ENCODE data around the gene CYTH2. TPM values are rescaled to one million over a fixed set of nuclear protein-coding genes. Genes with fewer than 3 reads are reported as not detected.

The CYTH2 gene
- total RNA-seq, 1 experiment from 2014 or later: 72.6 TPM

DNA sequence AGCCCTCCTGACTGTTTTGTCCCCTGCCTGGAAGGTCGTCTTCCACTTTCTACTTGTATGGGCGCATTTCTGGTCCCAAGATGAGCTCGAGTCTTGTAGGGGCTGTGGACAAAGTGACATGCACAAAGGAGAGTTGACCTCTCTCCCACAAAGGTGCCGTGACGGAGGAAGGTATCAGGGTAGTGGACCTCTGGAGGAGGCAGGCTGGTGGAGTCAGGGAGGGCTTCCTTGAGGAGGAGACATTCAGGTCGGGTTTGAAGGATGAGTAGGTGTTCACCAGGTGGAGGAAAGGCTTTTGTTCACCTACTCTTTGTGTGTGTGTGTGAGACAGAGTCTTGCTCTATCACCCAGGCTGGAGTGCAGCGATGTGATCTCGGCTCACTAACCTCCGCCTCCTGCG is 1.7 kb downstream of the CYTH2 start:
- Mint-ChIP-seq H3K4me3 (peak overlapping the region; percentile 82), H3K36me3 (peaks cover 48% of the 10 kb centered on the region), H3K9me3 (no peaks in the 10 kb centered on the region), H3K4me1 (peaks cover 8% of the 10 kb centered on the region), H3K27me3 (ENCODE audit: low read depth) (peaks cover 6% of the 10 kb centered on the region), H3K27ac (peak overlapping the region; percentile 74; the same call in 1 of the 2 replicates)
- ChIA-PET CTCF (interaction anchor here (1.1 to 1.9 kb wide), 5 partner anchors 19 to 120 kb away, joined by 3 to 9 read pairs (median 8); partner anchors contain the start of gene KDELR1), POLR2A (interaction anchor here (1.0 to 1.5 kb wide), 2 partner anchors 31 to 72 kb away, joined by 3 to 4 read pairs; no protein-coding TSS in a partner anchor)
- ATAC-seq (no peak), DNase-seq (ENCODE audit: low spot score) (no peak)
- TF ChIP-seq TEAD1 (CRISPR knock-in tag; IDR thresholded peaks at IDR 0.05) (no peak), NR2C2 (CRISPR knock-in tag; IDR thresholded peaks at IDR 0.05) (no peak)

DNA sequence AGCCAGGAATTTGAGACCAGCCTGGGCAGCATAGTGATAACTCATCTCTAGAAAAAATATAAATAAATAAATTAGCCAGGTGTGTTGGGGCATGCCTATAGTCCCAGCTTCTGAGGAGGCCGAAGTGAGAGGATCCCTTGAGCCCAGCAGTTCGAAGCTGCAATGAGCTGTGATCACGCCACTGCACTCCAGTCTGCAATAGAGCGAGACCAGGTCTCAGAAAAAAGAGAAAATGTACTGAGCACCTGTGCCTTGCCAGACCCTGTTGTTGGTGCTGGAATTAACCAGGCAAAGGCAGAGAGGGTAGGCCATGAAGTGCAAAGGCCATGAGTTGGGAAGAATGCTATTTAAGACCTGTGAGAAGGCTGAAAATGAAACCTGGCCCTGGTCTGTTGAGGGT is 2.7 kb downstream of the CYTH2 start:
- H3K27me3 Mint-ChIP-seq (ENCODE audit: low read depth): no peaks in the 10 kb centered on the region
- no peak for DNase-seq (ENCODE audit: low spot score)
- TF ChIP-seq TEAD1 (CRISPR knock-in tag; IDR thresholded peaks at IDR 0.05) (no peak), NR1H2 (CRISPR knock-in tag; IDR thresholded peaks at IDR 0.05) (no peak)
- peaks cover 8% of the 10 kb centered on the region for H3K4me1 Mint-ChIP-seq
- ChIA-PET POLR2A (no interaction called here), CTCF (no interaction called here)
- no peak overlapping the region for H3K4me3 Mint-ChIP-seq
- no peak for ATAC-seq
- H3K36me3 Mint-ChIP-seq: peaks cover 53% of the 10 kb centered on the region
- 0 out of 2 replicates have a peak overlapping the region, but pooled peaks have one; percentile 45 for H3K27ac Mint-ChIP-seq
- H3K9me3 Mint-ChIP-seq: no peaks in the 10 kb centered on the region

DNA sequence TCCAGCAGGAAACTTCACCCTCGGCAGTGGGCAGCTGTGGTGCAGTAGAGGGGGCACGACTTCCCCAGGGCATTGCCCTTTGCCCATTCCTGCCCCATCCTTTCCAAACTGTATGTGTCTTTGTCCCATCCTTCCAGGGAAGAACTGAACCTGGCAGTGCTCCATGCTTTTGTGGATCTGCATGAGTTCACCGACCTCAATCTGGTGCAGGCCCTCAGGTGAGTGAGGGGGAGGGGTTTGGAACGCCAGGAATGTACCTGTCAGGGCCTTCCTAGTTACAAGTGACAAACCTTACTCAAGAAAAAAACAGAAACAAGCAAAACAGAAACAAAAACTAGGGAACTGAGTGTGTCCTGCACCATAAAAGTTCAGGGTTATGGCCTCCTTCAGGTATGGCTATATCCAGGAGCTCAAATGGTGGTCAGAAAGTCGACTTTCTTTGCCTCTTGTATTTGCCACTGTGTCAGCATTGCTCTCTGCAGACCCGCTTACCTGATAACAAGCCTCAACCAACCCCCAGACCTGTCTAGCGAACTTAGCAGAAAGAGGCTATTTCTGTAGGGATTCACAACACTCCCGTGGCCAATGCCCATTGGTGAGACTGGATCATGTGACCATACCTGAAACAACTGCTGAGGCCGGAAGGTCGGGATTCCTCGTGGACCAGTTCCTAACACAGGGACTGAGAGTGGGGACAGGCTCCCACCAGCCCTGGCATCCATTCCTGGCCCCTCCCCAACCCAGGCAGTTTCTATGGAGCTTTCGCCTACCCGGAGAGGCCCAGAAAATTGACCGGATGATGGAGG is 4.2 kb downstream of the CYTH2 start:
- TF ChIP-seq, protein P1, sequence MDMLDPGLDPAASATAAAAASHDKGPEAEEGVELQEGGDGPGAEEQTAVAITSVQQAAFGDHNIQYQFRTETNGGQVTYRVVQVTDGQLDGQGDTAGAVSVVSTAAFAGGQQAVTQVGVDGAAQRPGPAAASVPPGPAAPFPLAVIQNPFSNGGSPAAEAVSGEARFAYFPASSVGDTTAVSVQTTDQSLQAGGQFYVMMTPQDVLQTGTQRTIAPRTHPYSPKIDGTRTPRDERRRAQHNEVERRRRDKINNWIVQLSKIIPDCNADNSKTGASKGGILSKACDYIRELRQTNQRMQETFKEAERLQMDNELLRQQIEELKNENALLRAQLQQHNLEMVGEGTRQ (CRISPR knock-in tag; IDR thresholded peaks at IDR 0.05): peak; percentile 54
- TF ChIP-seq GTF2I (CRISPR knock-in tag; conservative IDR thresholded peaks at IDR 0.05): no peak
- Mint-ChIP-seq H3K4me3 (no peak overlapping the region), H3K36me3 (peaks cover 53% of the 10 kb centered on the region), H3K9me3 (no peaks in the 10 kb centered on the region), H3K4me1 (peaks cover 1% of the 10 kb centered on the region; the same call in 1 of the 2 replicates), H3K27me3 (ENCODE audit: low read depth) (no peaks in the 10 kb centered on the region), H3K27ac (no peak overlapping the region)
- ATAC-seq (no peak), DNase-seq (ENCODE audit: low spot score) (no peak)
- ChIA-PET CTCF (no interaction called here), POLR2A (no interaction called here)

DNA sequence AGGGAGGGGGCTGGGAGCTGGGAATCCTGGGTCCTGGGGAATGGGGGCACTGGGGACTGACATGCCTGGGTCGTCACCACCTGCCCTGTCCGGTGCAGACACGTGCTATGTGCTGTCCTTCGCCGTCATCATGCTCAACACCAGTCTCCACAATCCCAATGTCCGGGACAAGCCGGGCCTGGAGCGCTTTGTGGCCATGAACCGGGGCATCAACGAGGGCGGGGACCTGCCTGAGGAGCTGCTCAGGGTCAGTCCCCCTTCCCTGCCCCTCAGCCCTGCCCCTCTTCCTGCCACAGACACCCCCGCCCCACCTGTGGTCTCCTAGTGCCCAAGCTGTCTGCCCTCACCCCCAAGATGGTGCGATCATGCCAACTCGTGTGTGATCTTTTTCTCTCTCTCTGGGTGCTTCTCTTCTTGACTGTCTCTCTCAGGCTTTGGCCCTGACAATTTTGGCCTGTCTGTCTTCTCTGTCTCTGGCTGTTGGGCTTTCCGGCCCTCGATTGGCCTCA is 5.0 kb downstream of the CYTH2 start:
- ATAC-seq (no peak), DNase-seq (ENCODE audit: low spot score) (no peak)
- Mint-ChIP-seq H3K9me3 (no peaks in the 10 kb centered on the region), H3K4me3 (no peak overlapping the region), H3K36me3 (peaks cover 53% of the 10 kb centered on the region), H3K27me3 (ENCODE audit: low read depth) (no peaks in the 10 kb centered on the region), H3K27ac (peak overlapping the region; percentile 90), H3K4me1 (no peaks in the 10 kb centered on the region; the same call in 1 of the 2 replicates)
- ChIA-PET CTCF (no interaction called here), POLR2A (no interaction called here)
- no peak for TF ChIP-seq TP53 (CRISPR knock-in tag; IDR thresholded peaks at IDR 0.05)
- TF ChIP-seq, protein P2, sequence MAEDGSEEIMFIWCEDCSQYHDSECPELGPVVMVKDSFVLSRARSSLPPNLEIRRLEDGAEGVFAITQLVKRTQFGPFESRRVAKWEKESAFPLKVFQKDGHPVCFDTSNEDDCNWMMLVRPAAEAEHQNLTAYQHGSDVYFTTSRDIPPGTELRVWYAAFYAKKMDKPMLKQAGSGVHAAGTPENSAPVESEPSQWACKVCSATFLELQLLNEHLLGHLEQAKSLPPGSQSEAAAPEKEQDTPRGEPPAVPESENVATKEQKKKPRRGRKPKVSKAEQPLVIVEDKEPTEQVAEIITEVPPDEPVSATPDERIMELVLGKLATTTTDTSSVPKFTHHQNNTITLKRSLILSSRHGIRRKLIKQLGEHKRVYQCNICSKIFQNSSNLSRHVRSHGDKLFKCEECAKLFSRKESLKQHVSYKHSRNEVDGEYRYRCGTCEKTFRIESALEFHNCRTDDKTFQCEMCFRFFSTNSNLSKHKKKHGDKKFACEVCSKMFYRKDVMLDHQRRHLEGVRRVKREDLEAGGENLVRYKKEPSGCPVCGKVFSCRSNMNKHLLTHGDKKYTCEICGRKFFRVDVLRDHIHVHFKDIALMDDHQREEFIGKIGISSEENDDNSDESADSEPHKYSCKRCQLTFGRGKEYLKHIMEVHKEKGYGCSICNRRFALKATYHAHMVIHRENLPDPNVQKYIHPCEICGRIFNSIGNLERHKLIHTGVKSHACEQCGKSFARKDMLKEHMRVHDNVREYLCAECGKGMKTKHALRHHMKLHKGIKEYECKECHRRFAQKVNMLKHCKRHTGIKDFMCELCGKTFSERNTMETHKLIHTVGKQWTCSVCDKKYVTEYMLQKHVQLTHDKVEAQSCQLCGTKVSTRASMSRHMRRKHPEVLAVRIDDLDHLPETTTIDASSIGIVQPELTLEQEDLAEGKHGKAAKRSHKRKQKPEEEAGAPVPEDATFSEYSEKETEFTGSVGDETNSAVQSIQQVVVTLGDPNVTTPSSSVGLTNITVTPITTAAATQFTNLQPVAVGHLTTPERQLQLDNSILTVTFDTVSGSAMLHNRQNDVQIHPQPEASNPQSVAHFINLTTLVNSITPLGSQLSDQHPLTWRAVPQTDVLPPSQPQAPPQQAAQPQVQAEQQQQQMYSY (CRISPR knock-in tag; IDR thresholded peaks at IDR 0.05): no peak
- TF ChIP-seq SMAD4 (CRISPR knock-in tag; IDR thresholded peaks at IDR 0.05): no peak
- no peak for TF ChIP-seq MYBL2 (CRISPR knock-in tag; IDR thresholded peaks at IDR 0.05)
- no peak for TF ChIP-seq TEAD1 (CRISPR knock-in tag; IDR thresholded peaks at IDR 0.05)
- no peak for TF ChIP-seq CREM (CRISPR knock-in tag; IDR thresholded peaks at IDR 0.05)
- TF ChIP-seq ELF4 (CRISPR knock-in tag; IDR thresholded peaks at IDR 0.05; ENCODE audit: low read depth): no peak
- TF ChIP-seq, protein P3, sequence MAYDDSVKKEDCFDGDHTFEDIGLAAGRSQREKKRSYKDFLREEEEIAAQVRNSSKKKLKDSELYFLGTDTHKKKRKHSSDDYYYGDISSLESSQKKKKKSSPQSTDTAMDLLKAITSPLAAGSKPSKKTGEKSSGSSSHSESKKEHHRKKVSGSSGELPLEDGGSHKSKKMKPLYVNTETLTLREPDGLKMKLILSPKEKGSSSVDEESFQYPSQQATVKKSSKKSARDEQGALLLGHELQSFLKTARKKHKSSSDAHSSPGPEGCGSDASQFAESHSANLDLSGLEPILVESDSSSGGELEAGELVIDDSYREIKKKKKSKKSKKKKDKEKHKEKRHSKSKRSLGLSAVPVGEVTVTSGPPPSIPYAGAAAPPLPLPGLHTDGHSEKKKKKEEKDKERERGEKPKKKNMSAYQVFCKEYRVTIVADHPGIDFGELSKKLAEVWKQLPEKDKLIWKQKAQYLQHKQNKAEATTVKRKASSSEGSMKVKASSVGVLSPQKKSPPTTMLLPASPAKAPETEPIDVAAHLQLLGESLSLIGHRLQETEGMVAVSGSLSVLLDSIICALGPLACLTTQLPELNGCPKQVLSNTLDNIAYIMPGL (CRISPR knock-in tag; IDR thresholded peaks at IDR 0.05): no peak
- TF ChIP-seq GABPB1 (CRISPR knock-in tag; IDR thresholded peaks at IDR 0.05): no peak
- TF ChIP-seq, protein P1 (CRISPR knock-in tag; IDR thresholded peaks at IDR 0.05): no peak
- TF ChIP-seq, protein P4, sequence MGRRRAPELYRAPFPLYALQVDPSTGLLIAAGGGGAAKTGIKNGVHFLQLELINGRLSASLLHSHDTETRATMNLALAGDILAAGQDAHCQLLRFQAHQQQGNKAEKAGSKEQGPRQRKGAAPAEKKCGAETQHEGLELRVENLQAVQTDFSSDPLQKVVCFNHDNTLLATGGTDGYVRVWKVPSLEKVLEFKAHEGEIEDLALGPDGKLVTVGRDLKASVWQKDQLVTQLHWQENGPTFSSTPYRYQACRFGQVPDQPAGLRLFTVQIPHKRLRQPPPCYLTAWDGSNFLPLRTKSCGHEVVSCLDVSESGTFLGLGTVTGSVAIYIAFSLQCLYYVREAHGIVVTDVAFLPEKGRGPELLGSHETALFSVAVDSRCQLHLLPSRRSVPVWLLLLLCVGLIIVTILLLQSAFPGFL (CRISPR knock-in tag; IDR thresholded peaks at IDR 0.05; ENCODE audit: borderline replicate concordance): no peak
- TF ChIP-seq SP1 (CRISPR knock-in tag; conservative IDR thresholded peaks at IDR 0.05): no peak
- TF ChIP-seq GTF2I (CRISPR knock-in tag; conservative IDR thresholded peaks at IDR 0.05): no peak
- TF ChIP-seq FOXP1 (CRISPR knock-in tag; IDR thresholded peaks at IDR 0.05; ENCODE audit: borderline replicate concordance): no peak
- no peak for TF ChIP-seq EMX1 (CRISPR knock-in tag; IDR thresholded peaks at IDR 0.05)
- TF ChIP-seq PRRX2 (CRISPR knock-in tag; IDR thresholded peaks at IDR 0.05): no peak
- no peak for TF ChIP-seq JAZF1 (CRISPR knock-in tag; IDR thresholded peaks at IDR 0.05)
- no peak for TF ChIP-seq CBFB (CRISPR knock-in tag; IDR thresholded peaks at IDR 0.05; ENCODE audit: low read depth)

Measured in WTC11 (cell line).